C4-2B (cell line): Measurements from ENCODE around the gene C5orf58.

Experiments
- H3K27ac ChIP-seq: fragments of 450-650 bp; 2 replicates; pipeline ENCODE4 v1.5.1; 2017
- CTCF ChIP-seq: fragments of 450-650 bp; conservative IDR thresholded peaks from 2 replicates; pipeline ENCODE4 v1.5.1; 2017; ENCODE audit warnings: mild to moderate bottlenecking
- ZFX ChIP-seq: fragments of 450-650 bp; IDR thresholded peaks from 2 replicates; pipeline ENCODE4 v1.6.1; 2017

The C5orf58 gene

GRCh38 chr5:170284231-170284630 is 51.4 kb downstream of the C5orf58 start:
- no peak overlapping the region for H3K27ac ChIP-seq
- TF ChIP-seq CTCF (no peak), ZFX (no peak)

GRCh38 chr5:170285181-170285580 is 52.4 kb downstream of the C5orf58 start:
- no peak overlapping the region for H3K27ac ChIP-seq
- TF ChIP-seq CTCF (no peak), ZFX (no peak)

GRCh38 chr5:170286386-170286925 is 53.7 kb downstream of the C5orf58 start:
- TF ChIP-seq CTCF: no peak
- no peak for TF ChIP-seq ZFX
- no peak overlapping the region for H3K27ac ChIP-seq

- H3K27ac ChIP-seq: no peak overlapping the region
- TF ChIP-seq ZFX: no peak
- TF ChIP-seq CTCF: no peak
Observed at GRCh38 chr5:170287532-170287931, 54.7 kb downstream of the C5orf58 start.

GRCh38 chr5:170288151-170288550 is 55.4 kb downstream of the C5orf58 start:
- TF ChIP-seq CTCF (no peak), ZFX (no peak)
- no peak overlapping the region for H3K27ac ChIP-seq

GRCh38 chr5:170288551-170288950 is 55.8 kb downstream of the C5orf58 start:
- TF ChIP-seq CTCF: no peak
- TF ChIP-seq ZFX: no peak
- H3K27ac ChIP-seq: no peak overlapping the region

- TF ChIP-seq CTCF: no peak
- TF ChIP-seq ZFX: no peak
- H3K27ac ChIP-seq: no peak overlapping the region
Observed at GRCh38 chr5:170289121-170289520, 56.3 kb downstream of the C5orf58 start.
